K562 (cell line): ENCODE results near the gene HERC5. TPM values are rescaled to one million over a fixed set of nuclear protein-coding genes. Genes with fewer than 3 reads are reported as not detected.

Experiments used
- ATAC-seq: fragments of 200-7000 bp; cut with Tn5 transposase; 3 replicates; pipeline ENCODE4 v1.9.1; 2020; ENCODE audit warnings: moderate library complexity
- BruUV-seq: library from RNA; stranded (reverse); fragments of 400-500 nt; replicated peaks from 2 replicates; lab custom pipeline; 2021; lab: Mats Ljungman, UMichigan
- CTCF ChIA-PET: fragments of 300-600 bp; formaldehyde crosslinking; extraction: SDS; loops from one replicate; lab custom pipeline; 2021; ENCODE audit warnings: low intra/inter-chr PET ratio; lab: Yijun Ruan, JAX
- POLR2A ChIA-PET: fragments of 300-600, 350-650 bp; sonication (Branson Sonifier 250); formaldehyde crosslinking; extraction: SDS; loops from one replicate; lab custom pipeline; 2021; ENCODE audit warnings: antibody characterized with exemption, inconsistent platforms; lab: Yijun Ruan, JAX
- DNase-seq, 4 experiments: peaks; one replicate each; pipeline versions ENCODE4 v3.0.0 to v3.0.0-alpha.2; 2011 to 2018; ENCODE audit warnings: low spot score in 3 of 4, mixed read lengths in 3 of 4; ENCODE audit errors: extremely low read depth in 1 of 4
- FAIRE-seq: peaks from 2 replicates; lab custom pipeline; 2011; peaks lifted over from hg19 to GRCh38; lab: Jason Lieb, UNC
- H2AFZ ChIP-seq: 2 replicates; pipeline ENCODE4 v1.6.0; 2011; ENCODE audit warnings: low read depth, low read length, control low read depth, inconsistent platforms
- H3K27ac ChIP-seq: fragments of 200-600 bp; 3 replicates; pipeline ENCODE4 v1.8.0; 2011; ENCODE audit warnings: low read depth, mild to moderate bottlenecking, control low read depth, inconsistent platforms, low read length, moderate library complexity, mixed read lengths; ENCODE audit errors: extremely low read depth
- H3K27me3 ChIP-seq, 2 experiments: fragments of 300-600 bp in 1 of 2; 2 replicates in 1 of 2; 3 replicates in 1 of 2; pipeline versions ENCODE4 v1.6.0 to v1.8.0; 2011; ENCODE audit warnings: inconsistent platforms in 2 of 2, low read length in 2 of 2, mild to moderate bottlenecking in 1 of 2, mixed read lengths in 1 of 2, moderate library complexity in 1 of 2; ENCODE audit not compliant: control insufficient read depth in 2 of 2, insufficient read depth in 2 of 2
- H3K36me3 ChIP-seq: fragments of 300-600 bp; 3 replicates; pipeline ENCODE4 v1.8.0; 2011; ENCODE audit warnings: mild to moderate bottlenecking, low read length, inconsistent platforms; ENCODE audit not compliant: control insufficient read depth, insufficient read depth
- H3K4me1 ChIP-seq, 2 experiments: fragments of 200-600 bp in 1 of 2; replicated peaks in 1 of 2; 2 replicates in 1 of 2; 3 replicates in 1 of 2; pipeline versions ENCODE4 v1.5.1 to v1.8.0; 2011; ENCODE audit warnings: inconsistent platforms in 2 of 2, low read length in 2 of 2, mild to moderate bottlenecking in 1 of 2, mixed read lengths in 1 of 2, moderate library complexity in 1 of 2; ENCODE audit not compliant: control insufficient read depth in 2 of 2, insufficient read depth in 2 of 2
- H3K4me2 ChIP-seq: 2 replicates; pipeline ENCODE4 v1.6.1; 2011; ENCODE audit warnings: low read length, control low read depth, inconsistent platforms, mixed read lengths; ENCODE audit not compliant: insufficient read depth
- H3K4me3 ChIP-seq: fragments of 200-600 bp; sonication (generic), shearing (Covaris generic); 2 replicates; pipeline ENCODE4 v1.5.1; 2016; ENCODE audit warnings: control low read depth, inconsistent platforms
- H3K79me2 ChIP-seq: fragments of 200-600 bp; 3 replicates; pipeline ENCODE4 v1.8.0; 2011; ENCODE audit warnings: low read length, inconsistent platforms; ENCODE audit not compliant: control insufficient read depth, insufficient read depth
- H3K9ac ChIP-seq, 2 experiments: 2 replicates each; pipeline versions ENCODE4 v1.6.0 to v1.6.1; 2011; ENCODE audit warnings: low read depth in 2 of 2, low read length in 2 of 2, control low read depth in 1 of 2, inconsistent platforms in 1 of 2, mild to moderate bottlenecking in 1 of 2, mixed read lengths in 1 of 2; ENCODE audit not compliant: insufficient read depth in 1 of 2
- H3K9me1 ChIP-seq: one replicate; pipeline ENCODE4 v1.6.0; 2011; ENCODE audit warnings: inconsistent platforms, mild to moderate bottlenecking, low read length, moderate library complexity; ENCODE audit not compliant: control insufficient read depth, insufficient read depth
- H3K9me3 ChIP-seq: replicated peaks from 2 replicates; pipeline ENCODE4 v1.5.1; 2011; ENCODE audit warnings: low read depth, low read length, inconsistent platforms; ENCODE audit not compliant: control insufficient read depth, insufficient read depth
- H4K20me1 ChIP-seq: replicated peaks from 2 replicates; pipeline ENCODE4 v1.6.1; 2011; ENCODE audit warnings: low read length, inconsistent platforms, mixed read lengths; ENCODE audit not compliant: control insufficient read depth, insufficient read depth
- FIP1L1 ChIP-seq: fragments of 200-400 bp; formaldehyde crosslinking; IDR thresholded peaks from 2 replicates; pipeline ENCODE4 v1.6.1; 2018; ENCODE audit warnings: mild to moderate bottlenecking, low read depth, low read length; ENCODE audit not compliant: poor library complexity, severe bottlenecking
- LEF1 ChIP-seq: fragments of 450-650 bp; IDR thresholded peaks from 2 replicates; pipeline ENCODE4 v1.6.1; 2016; ENCODE audit warnings: mild to moderate bottlenecking
- NFXL1 ChIP-seq: fragments of 450-650 bp; formaldehyde crosslinking; IDR thresholded peaks from 2 replicates; pipeline ENCODE4 v1.4.0; 2021; ENCODE audit warnings: mild to moderate bottlenecking
- PHF21A ChIP-seq: fragments of 450-650 bp; IDR thresholded peaks from 2 replicates; pipeline ENCODE4 v1.6.1; 2017; ENCODE audit warnings: low read depth, borderline replicate concordance
- SUPT5H ChIP-seq: fragments of 450-650 bp; IDR thresholded peaks from 2 replicates; pipeline ENCODE4 v1.6.1; 2016
- TEAD2 ChIP-seq: fragments of 450-650 bp; IDR thresholded peaks from 2 replicates; pipeline ENCODE4 v1.6.1; 2016; ENCODE audit warnings: missing genetic modification characterization, control low read depth, missing compliant biosample characterization
- ZBTB2 ChIP-seq: fragments of 450-650 bp; IDR thresholded peaks from 2 replicates; pipeline ENCODE4 v1.6.1; 2016; ENCODE audit warnings: antibody characterized with exemption
- ZSCAN32 ChIP-seq: fragments of 450-650 bp; formaldehyde crosslinking; IDR thresholded peaks from 2 replicates; pipeline ENCODE4 v1.4.0; 2020; ENCODE audit warnings: mild to moderate bottlenecking, moderate library complexity
- WGBS: fragments of 100-300 bp; shearing (Covaris generic); methylation state at CpG from one replicate; pipeline ENCODE4 v1.1.6; 2016; ENCODE audit warnings: low coverage, mixed read lengths; ENCODE audit not compliant: insufficient coverage; ENCODE audit errors: missing lambda C conversion rate; 5-methylcytosine and 5-hydroxymethylcytosine counted together
- in situ Hi-C: fragments of 300-500 bp; cut with MboI; formaldehyde crosslinking; loops from 4 replicates; pipeline ENCODE4 v1.15.0; 2018; ENCODE audit warnings: inconsistent platforms, mixed read lengths
- intact Hi-C: fragments of 100-400 bp; cut with micrococcal nuclease; formaldehyde crosslinking; loops from 2 replicates; pipeline ENCODE4 v1.14.2; 2022
- polyA plus RNA-seq, 8 experiments: library from polyadenylated mRNA; depleted of rRNA in 4 of 8; stranded (reverse) in 5 of 8; unstranded in 3 of 8; fragments of >200 nt; fragmentation: Nextera tagmentation in 2 of 8; fragmentation: Illumina TruSeq in 1 of 8; extraction: Ambion mirVana in 2 of 8; extraction: Trizol in 1 of 8; gene quantifications; 2 replicates each; pipeline versions ENCODE4 v1.2.1 to v1.2.3, GENCODE V29; 2011 to 2014; ENCODE audit warnings: inconsistent platforms in 1 of 8, missing spikeins in 1 of 8
- total RNA-seq, 7 experiments: library from RNA; depleted of rRNA in 6 of 7; stranded (reverse); fragments of >200 nt in 6 of 7; fragmentation: Illumina TruSeq in 2 of 7; extraction: Trizol in 2 of 7; gene quantifications; 2 replicates each; pipeline versions ENCODE4 v1.2.1 to v1.2.3, GENCODE V29; 2011 to 2021; ENCODE audit warnings: low replicate concordance in 1 of 7

Gene HERC5
- total and polyA plus RNA-seq, 9 of the 15 experiments (the other 6 are each of a cell fraction or from before 2014, with no cell fraction given): 0.18 TPM; not detected in 8

GRCh38 chr4:88497859-88498409 is 41.0 kb downstream of the HERC5 start:
- H3K27me3 ChIP-seq: peaks cover 2 to 23% of the 10 kb centered on the region in 2 experiments; a peak in 3 of 5 replicates
- H3K36me3 ChIP-seq: no peaks in the 10 kb centered on the region
- ATAC-seq (no peak), DNase-seq (no peak), FAIRE-seq (no peak)
- BruUV-seq: no TSS peak
- no peaks in the 10 kb centered on the region for H4K20me1 ChIP-seq
- intact Hi-C loops: no loop called here
- no peaks in the 10 kb centered on the region for H3K4me1 ChIP-seq
- no peak overlapping the region for H2AFZ ChIP-seq
- no peaks in the 10 kb centered on the region for H3K9me3 ChIP-seq
- H3K4me2 ChIP-seq: no peak overlapping the region
- H3K4me3 ChIP-seq: no peak overlapping the region
- 0% methylated on average over 2 of the region's 2 CpGs for WGBS
- CTCF ChIA-PET: no interaction called here
- no peaks in the 10 kb centered on the region for H3K9me1 ChIP-seq
- no peak overlapping the region for H3K9ac ChIP-seq
- in situ Hi-C loops: no loop called here
- no peaks in the 10 kb centered on the region for H3K79me2 ChIP-seq
- no peak overlapping the region for H3K27ac ChIP-seq
- no peak for TF ChIP-seq LEF1
- TF ChIP-seq SUPT5H: no peak
- no peak for TF ChIP-seq TEAD2
- TF ChIP-seq ZBTB2: no peak
- TF ChIP-seq ZSCAN32 (CRISPR knock-in tag): no peak
- TF ChIP-seq NFXL1: no peak
- no peak for TF ChIP-seq FIP1L1
- TF ChIP-seq PHF21A: no peak
- TF ChIP-seq, all 486 proteins: peak for 0
- POLR2A ChIA-PET: no interaction called here
